Tibial nerve (tissue), 4 donors: Measurements from ENCODE around the gene A3GALT2.

Source experiments
- EP300 ChIP-seq, 2 donors: sonication (generic); formaldehyde crosslinking; IDR thresholded peaks; one replicate each; pipeline ENCODE4 v1.6.1; 2017; ENCODE audit warnings: antibody characterized with exemption in 2 of 2, mild to moderate bottlenecking in 1 of 2
- POLR2A ChIP-seq, 2 donors: fragments of 450-650 bp; IDR thresholded peaks; one replicate each; pipeline ENCODE4 v1.6.1; 2017; ENCODE audit warnings: antibody characterized with exemption in 2 of 2, mild to moderate bottlenecking in 2 of 2, moderate library complexity in 2 of 2
- TF ChIP-seq, protein P1 (sequence below), 5 experiments: fragments of 200-600 bp in 3 of 5; fragments of 450-650 bp in 2 of 5; sonication (generic) in 3 of 5; IDR thresholded peaks; one replicate each; pipeline ENCODE4 v1.5.1; 2016 to 2019; ENCODE audit warnings: antibody characterized with exemption in 5 of 5, mild to moderate bottlenecking in 3 of 5, moderate library complexity in 2 of 5

DNA sequence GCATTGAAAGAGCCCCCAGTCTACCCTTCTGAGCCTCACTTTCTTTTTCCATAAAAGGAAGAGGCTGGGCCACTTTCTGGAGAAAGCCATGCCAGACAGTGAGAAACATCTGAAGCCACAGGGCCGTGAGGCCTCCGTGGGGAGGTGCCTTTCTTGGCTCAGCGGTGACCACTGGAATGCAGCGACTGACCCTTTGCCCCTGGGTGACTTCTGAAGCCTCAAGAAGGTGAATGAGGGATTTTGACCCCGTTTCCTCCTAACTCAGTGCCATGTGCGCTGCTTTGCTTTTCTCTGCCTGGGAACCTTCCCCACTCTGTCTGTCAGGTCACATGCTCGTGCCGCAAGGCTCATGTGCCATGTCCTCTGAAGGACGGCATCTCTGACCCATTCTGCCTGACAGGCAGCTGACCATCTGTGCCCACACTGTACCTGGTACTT lies 44.7 kb upstream of the A3GALT2 start:
- TF ChIP-seq, protein P1, sequence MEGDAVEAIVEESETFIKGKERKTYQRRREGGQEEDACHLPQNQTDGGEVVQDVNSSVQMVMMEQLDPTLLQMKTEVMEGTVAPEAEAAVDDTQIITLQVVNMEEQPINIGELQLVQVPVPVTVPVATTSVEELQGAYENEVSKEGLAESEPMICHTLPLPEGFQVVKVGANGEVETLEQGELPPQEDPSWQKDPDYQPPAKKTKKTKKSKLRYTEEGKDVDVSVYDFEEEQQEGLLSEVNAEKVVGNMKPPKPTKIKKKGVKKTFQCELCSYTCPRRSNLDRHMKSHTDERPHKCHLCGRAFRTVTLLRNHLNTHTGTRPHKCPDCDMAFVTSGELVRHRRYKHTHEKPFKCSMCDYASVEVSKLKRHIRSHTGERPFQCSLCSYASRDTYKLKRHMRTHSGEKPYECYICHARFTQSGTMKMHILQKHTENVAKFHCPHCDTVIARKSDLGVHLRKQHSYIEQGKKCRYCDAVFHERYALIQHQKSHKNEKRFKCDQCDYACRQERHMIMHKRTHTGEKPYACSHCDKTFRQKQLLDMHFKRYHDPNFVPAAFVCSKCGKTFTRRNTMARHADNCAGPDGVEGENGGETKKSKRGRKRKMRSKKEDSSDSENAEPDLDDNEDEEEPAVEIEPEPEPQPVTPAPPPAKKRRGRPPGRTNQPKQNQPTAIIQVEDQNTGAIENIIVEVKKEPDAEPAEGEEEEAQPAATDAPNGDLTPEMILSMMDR (IDR thresholded peaks at IDR 0.05), result no peak
- TF ChIP-seq EP300 (IDR thresholded peaks at IDR 0.05) (peak in 1 of 2 donors; percentile 68), POLR2A (IDR thresholded peaks at IDR 0.05) (no peak)
